GM10266 (cell line): Measurements from ENCODE around the gene PSMB8.
"Not testable (repeated sequence)": the region's sequence is repeated elsewhere in the genome, so short reads cannot be mapped to it uniquely, and the experiment has no call there.

ENCODE experiments used
- DNase-seq: peaks from one replicate; pipeline ENCODE4 v3.0.0; 2012; ENCODE audit errors: extremely low spot score
- TF ChIP-seq, protein P1 (sequence below): IDR thresholded peaks from 2 replicates; pipeline ENCODE4 v1.5.1; 2012; ENCODE audit warnings: mild to moderate bottlenecking, low read depth; ENCODE audit not compliant: control insufficient read depth, insufficient read depth; ENCODE audit errors: missing control alignments

PSMB8 gene

DNA sequence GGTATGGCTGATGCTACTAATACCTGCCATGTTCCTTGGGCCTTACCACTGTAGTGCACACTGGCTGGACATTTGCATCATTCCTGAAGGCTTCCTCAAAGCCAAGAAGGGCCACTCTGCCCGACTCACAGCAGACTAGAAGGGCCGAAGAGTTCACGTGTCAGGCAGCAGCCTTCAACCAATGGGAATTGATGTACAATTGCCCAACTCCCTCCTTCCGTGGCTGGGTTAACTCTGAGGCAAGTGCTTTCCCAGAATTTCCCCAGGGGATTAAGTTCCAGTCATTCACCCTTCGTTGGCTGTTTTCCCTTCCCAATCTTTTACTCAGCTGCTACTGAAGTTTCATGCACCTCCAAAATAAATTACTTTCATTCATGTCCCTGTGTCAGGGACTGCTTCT is 39.9 kb upstream of the PSMB8 start:
- TF ChIP-seq, protein P1, sequence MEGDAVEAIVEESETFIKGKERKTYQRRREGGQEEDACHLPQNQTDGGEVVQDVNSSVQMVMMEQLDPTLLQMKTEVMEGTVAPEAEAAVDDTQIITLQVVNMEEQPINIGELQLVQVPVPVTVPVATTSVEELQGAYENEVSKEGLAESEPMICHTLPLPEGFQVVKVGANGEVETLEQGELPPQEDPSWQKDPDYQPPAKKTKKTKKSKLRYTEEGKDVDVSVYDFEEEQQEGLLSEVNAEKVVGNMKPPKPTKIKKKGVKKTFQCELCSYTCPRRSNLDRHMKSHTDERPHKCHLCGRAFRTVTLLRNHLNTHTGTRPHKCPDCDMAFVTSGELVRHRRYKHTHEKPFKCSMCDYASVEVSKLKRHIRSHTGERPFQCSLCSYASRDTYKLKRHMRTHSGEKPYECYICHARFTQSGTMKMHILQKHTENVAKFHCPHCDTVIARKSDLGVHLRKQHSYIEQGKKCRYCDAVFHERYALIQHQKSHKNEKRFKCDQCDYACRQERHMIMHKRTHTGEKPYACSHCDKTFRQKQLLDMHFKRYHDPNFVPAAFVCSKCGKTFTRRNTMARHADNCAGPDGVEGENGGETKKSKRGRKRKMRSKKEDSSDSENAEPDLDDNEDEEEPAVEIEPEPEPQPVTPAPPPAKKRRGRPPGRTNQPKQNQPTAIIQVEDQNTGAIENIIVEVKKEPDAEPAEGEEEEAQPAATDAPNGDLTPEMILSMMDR = no peak
- DNase-seq = no peak

DNA sequence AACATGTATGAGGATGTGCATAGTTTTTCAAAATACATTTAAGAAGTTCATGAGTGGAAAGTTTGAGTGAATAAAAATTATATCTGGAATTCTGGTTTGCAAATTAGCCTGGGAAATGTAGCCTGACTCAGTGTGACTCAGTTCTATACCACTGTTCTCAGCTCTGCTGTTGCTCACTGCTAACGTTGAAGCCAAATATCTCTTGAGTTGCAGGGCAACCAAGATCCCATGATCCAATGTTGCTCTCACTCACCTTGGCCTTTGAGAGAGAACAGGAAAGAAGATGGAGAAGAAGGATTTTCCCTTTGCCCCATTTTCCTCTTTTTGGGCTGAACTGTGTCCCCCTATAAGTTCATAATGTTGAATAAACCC is 39.0 kb upstream of the PSMB8 start:
- TF ChIP-seq, protein P1 = no peak
- DNase-seq = no peak

DNA sequence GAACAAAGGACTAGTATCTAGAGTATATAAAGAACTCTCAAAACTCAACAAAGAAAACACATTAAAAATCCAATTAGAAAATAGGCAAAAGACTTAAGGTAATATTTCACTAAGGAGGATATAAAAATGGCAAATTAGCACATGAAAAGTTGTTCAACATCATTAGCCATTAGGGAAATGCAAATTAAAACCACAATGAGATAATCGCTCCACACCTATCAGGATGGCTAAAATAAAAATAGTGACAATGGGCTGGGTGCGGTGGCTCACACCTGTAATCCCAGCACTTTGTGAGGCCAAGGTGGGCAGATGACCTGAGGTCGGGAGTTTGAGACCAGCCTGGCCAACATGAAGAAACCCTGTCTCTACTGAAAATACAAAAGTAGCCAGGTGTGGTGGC is 37.1 kb upstream of the PSMB8 start:
- not testable (repeated sequence) for DNase-seq

DNA sequence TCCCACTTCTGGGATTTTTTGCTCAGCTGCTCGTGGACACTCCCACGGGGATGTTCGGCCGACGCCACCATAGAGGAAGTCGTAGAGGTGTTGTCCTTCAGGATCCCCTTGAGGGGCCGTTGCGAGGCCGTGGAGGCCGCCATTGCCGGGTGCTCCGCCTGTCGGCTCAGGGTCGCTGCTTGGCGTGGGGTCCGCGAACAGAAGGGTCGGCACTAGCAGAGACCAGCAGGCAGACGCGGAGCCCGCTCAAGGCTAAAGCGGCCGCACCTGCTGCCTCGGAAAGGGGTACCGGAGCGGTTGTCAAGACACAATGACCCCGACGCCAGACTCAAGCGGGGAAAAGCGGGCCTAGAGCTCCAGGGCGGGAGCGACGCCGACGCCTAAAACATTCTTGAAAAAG is 35.8 kb upstream of the PSMB8 start:
- TF ChIP-seq, protein P1 = no peak
- DNase-seq = no peak

DNA sequence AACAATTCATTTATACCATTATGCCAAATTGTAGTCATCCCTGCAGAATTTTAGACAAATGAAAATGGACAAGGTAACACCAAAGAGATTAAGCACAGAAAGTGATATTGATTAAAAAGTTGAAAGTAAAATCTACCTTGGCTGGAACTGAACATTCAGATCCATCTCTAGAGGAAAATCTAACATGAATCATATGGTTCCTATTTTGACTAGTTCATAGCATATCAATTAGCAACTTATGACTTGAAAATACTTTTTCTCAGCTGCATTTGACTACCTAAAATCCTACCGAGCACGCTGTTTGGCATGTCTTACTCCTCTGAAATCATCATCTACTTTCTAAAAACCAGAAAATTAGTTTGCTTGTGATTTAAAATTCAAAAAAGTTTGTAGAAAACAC is 32.8 kb upstream of the PSMB8 start:
- TF ChIP-seq, protein P1 = no peak
- no peak for DNase-seq

DNA sequence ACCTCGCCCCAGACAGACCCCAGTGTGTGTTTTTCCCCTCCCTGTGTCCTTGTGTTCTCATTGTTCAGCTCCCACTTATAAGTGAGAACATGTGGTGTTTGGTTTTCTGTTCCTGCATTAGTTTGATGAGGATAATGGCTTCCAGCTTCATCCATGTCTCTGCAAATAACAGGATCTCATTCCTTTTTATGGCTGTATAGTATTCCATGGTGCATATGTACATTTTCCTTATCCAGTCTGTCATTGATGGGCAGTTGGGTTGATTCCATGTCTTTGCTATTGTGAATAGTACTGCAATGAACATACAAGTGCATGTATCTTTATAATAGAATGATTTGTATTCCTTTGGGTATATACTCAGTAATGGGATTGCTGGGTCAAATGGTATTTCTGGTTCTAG is 30.1 kb upstream of the PSMB8 start:
- DNase-seq = not testable (repeated sequence)

DNA sequence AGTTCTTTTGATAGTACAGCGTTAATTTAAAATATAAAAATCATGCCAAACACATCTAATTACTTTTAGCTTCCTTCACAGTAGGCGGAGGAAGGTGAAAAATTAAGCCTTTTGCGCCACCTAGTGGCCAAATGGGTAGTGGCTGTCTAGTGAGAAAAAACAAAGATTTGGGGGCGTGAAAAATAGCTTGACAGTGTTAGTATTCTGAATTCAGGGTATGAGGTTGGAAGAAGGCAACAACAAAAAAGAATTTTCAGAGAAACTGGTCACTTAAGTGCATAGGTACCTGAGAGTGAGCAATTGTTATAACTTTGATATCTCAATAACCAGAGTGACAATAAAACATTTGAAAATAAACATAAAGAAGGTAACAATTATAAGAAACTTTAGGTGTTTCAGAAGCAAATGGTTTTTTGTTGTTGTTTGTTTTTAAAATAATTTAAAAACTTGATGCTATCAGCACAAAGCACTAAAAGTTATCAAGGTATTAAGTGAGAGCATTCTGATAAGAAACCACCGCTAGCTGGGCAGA is 24.5 kb upstream of the PSMB8 start:
- peak; percentile 58 for DNase-seq
- TF ChIP-seq, protein P1 = peak; percentile 85

DNA sequence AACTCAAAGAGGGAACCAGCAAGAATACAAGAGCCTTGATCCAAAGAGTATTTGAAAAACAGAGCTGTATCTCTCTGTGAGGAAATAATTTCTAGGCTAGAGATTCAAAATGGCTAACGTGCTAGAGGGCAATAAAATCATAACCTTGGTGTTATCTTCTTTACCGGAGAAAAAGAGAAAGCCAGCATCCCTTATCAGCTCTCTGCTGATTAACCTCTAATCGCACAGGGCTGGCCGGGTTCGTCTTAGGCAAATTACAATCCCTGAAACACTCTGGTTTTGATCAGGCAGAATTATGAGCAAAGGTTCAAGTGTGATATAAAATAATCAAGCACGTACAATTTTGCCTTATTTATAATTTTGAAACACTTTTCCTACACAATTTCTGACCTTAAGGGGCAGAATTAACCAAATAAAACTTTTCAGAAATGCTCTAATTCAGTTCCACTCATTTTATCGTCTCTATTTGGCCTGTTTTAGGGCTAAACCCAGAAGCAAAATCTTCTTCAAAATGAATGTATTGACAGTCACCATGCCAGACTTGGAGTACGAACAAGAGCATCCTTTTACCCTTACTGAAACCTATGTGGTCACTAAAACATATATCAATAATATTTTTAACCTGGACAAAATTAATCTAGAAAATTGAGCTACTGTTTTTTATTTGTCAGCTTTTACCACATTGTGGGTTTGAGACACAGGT is 23.9 kb upstream of the PSMB8 start:
- DNase-seq = no peak
- TF ChIP-seq, protein P1 = no peak
